Uterus (tissue), 2 donors: Measurements from ENCODE around the gene LEUTX.

Experiments
- CTCF ChIP-seq, 4 experiments: fragments of 200-600 bp in 2 of 4; fragments of 450-650 bp in 2 of 4; sonication (generic) in 2 of 4; IDR thresholded peaks; one replicate each; pipeline ENCODE4 v1.5.1; 2016 to 2019; ENCODE audit warnings: antibody characterized with exemption in 4 of 4, mild to moderate bottlenecking in 2 of 4, moderate library complexity in 1 of 4
- POLR2A ChIP-seq, 2 donors: fragments of 450-650 bp; IDR thresholded peaks; one replicate each; pipeline ENCODE4 v1.6.1; 2016; ENCODE audit warnings: antibody characterized with exemption in 2 of 2, mild to moderate bottlenecking in 1 of 2, moderate library complexity in 1 of 2

DNA sequence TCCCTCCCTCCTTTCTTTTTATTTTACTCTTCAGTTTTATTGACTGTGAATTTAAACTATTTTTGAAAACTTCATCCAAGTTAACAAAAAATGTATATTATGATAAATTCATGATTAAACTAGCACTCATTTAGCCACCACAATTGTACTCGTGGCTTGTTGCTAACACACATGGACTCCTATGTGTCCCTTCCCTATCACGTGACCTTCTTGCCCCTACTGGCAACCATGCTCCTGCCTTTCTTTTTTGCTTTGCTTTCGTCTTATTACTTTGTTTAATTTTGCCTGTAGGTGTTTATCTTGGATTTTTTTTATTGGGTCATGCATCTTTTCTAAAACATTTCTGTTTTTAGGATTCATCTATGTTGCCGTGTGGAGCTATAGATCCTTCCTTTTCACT lies 49.1 kb upstream of the LEUTX start:
- TF ChIP-seq CTCF (IDR thresholded peaks at IDR 0.05) = no peak
- TF ChIP-seq POLR2A (IDR thresholded peaks at IDR 0.05) = no peak
